Kidney (tissue), 14 donors: Measurements from ENCODE around the gene TCF7. TPM values are rescaled to one million over a fixed set of nuclear protein-coding genes. Genes with fewer than 3 reads are reported as not detected.

Experiments
- DNase-seq, 5 donors: peaks; one replicate each; pipeline ENCODE4 v3.0.0-alpha.2; 2013 to 2020
- FAIRE-seq: peaks from 2 replicates; lab custom pipeline; 2012; peaks lifted over from hg19 to GRCh38; lab: Jason Lieb, UNC
- H3K27ac ChIP-seq, 2 donors: one replicate each; pipeline ENCODE4 v1.7.0; 2013; ENCODE audit warnings: low read depth in 2 of 2, low read length in 2 of 2, inconsistent platforms in 1 of 2
- H3K27me3 ChIP-seq: one replicate; pipeline ENCODE4 v1.7.1; 2013; ENCODE audit warnings: low read length, inconsistent platforms; ENCODE audit not compliant: control insufficient read depth, insufficient read depth
- H3K36me3 ChIP-seq, 3 donors: one replicate each; pipeline versions ENCODE4 v1.7.0 to v1.7.1; 2013; ENCODE audit warnings: low read length in 3 of 3, control low read depth in 1 of 3, inconsistent platforms in 1 of 3; ENCODE audit not compliant: insufficient read depth in 3 of 3, control insufficient read depth in 2 of 3
- H3K4me1 ChIP-seq, 3 donors: one replicate each; pipeline versions ENCODE4 v1.7.0 to v1.7.1; 2013; ENCODE audit warnings: low read length in 3 of 3, inconsistent platforms in 1 of 3, low read depth in 1 of 3; ENCODE audit not compliant: control insufficient read depth in 2 of 3, insufficient read depth in 2 of 3
- H3K4me3 ChIP-seq, 3 donors: one replicate each; pipeline versions ENCODE4 v1.7.0 to v1.8.1; 2013; ENCODE audit warnings: low read length in 3 of 3, control low read depth in 1 of 3, inconsistent platforms in 1 of 3
- H3K9ac ChIP-seq, 3 donors: one replicate each; pipeline versions ENCODE4 v1.7.0 to v1.7.1; 2013; ENCODE audit warnings: low read length in 3 of 3, control low read depth in 1 of 3, inconsistent platforms in 1 of 3
- H3K9me3 ChIP-seq, 3 donors: one replicate each; pipeline versions ENCODE4 v1.7.0 to v1.7.1; 2013; ENCODE audit warnings: low read length in 3 of 3, control low read depth in 1 of 3, inconsistent platforms in 1 of 3; ENCODE audit not compliant: control insufficient read depth in 2 of 3, insufficient read depth in 1 of 3
- intact Hi-C: fragments of 100-400 bp; cut with DNase I; formaldehyde crosslinking; loops from one replicate; pipeline ENCODE4 v1.11.1; 2022
- polyA plus RNA-seq: library from polyadenylated mRNA; stranded (reverse); fragments of 350-450 nt; fragmentation: Illumina TruSeq; extraction: RNeasy Lipid Tissue Mini Kit (QIAGEN cat#74804); gene quantifications from one replicate; pipeline ENCODE4 v1.2.3, GENCODE V29; 2014; ENCODE audit warnings: low read depth, low replicate concordance; ENCODE audit not compliant: insufficient read depth
- total RNA-seq: library from RNA; stranded (reverse); fragmentation: NEBNext Ultra II Directional; extraction: Animal tissue kit (Norgen Biotek cat#: 25700); gene quantifications from one replicate; pipeline ENCODE4 v1.2.1, GENCODE V29; 2021
- TF ChIP-seq, protein P1 (sequence below): IDR thresholded peaks from 3 replicates; pipeline ENCODE4 v1.5.1; 2012; ENCODE audit warnings: mild to moderate bottlenecking, moderate library complexity, borderline replicate concordance; ENCODE audit not compliant: insufficient read depth; ENCODE audit errors: extremely low read depth
- donor health status: control.
- donor health status: control.
- donor health status: control.
- donor health status: control.
- donor health status: control.
- donor health status: DM: yes; HTN: yes; CAD: no.
- donor health status: Normal renal cell carcinoma (clear cell type).

TCF7 gene
- total and polyA plus RNA-seq, 2 donors from 2014 or later = 1.2 to 15.6 TPM

DNA sequence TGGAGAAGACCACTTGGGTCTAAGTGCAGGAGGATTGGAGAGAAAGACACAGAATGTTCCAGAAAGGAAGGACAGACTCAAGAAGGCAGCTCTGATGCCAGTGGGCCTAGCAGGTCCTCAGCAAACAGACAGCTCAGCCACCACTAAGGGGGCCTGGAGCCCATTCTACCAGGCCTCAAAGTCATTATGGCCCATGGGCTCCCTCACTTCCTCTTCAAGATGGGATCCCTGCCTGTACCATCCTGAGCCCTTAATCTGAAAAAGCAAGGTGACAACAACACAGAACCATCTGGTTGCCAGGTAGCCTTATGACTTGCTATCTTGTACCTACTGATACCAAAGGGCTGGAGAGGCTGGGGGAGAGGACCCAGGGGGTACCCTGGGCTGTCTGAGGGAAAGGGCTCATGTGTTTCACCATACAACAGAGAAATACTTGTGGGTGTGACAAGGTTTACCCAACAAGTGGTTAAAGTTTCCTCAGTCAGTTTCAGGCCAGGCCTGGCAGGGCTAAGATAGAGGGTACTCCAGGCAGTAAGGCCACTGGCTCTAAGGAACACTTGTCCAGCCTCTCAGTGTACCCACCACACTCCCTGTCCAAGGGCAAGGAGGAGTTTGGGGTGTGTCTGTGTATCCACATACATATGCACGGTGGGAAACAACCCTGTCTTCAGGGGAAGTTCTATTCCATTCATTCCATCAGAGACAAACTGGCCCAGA, 30.7 kb downstream of the TCF7 start:
- no peak overlapping the region for H3K27ac ChIP-seq
- H3K9ac ChIP-seq = no peak overlapping the region
- H3K4me1 ChIP-seq = peaks cover 0 to 4% (median 0%) of the 10 kb centered on the region in 3 donors
- peaks cover 12 to 18% (median 15%) of the 10 kb centered on the region in 3 donors for H3K36me3 ChIP-seq
- H3K27me3 ChIP-seq = no peaks in the 10 kb centered on the region
- intact Hi-C loops = no loop called here
- FAIRE-seq = no peak
- H3K9me3 ChIP-seq = no peaks in the 10 kb centered on the region
- no peak overlapping the region for H3K4me3 ChIP-seq
- TF ChIP-seq, protein P1, sequence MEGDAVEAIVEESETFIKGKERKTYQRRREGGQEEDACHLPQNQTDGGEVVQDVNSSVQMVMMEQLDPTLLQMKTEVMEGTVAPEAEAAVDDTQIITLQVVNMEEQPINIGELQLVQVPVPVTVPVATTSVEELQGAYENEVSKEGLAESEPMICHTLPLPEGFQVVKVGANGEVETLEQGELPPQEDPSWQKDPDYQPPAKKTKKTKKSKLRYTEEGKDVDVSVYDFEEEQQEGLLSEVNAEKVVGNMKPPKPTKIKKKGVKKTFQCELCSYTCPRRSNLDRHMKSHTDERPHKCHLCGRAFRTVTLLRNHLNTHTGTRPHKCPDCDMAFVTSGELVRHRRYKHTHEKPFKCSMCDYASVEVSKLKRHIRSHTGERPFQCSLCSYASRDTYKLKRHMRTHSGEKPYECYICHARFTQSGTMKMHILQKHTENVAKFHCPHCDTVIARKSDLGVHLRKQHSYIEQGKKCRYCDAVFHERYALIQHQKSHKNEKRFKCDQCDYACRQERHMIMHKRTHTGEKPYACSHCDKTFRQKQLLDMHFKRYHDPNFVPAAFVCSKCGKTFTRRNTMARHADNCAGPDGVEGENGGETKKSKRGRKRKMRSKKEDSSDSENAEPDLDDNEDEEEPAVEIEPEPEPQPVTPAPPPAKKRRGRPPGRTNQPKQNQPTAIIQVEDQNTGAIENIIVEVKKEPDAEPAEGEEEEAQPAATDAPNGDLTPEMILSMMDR = no peak
- no peak for DNase-seq

DNA sequence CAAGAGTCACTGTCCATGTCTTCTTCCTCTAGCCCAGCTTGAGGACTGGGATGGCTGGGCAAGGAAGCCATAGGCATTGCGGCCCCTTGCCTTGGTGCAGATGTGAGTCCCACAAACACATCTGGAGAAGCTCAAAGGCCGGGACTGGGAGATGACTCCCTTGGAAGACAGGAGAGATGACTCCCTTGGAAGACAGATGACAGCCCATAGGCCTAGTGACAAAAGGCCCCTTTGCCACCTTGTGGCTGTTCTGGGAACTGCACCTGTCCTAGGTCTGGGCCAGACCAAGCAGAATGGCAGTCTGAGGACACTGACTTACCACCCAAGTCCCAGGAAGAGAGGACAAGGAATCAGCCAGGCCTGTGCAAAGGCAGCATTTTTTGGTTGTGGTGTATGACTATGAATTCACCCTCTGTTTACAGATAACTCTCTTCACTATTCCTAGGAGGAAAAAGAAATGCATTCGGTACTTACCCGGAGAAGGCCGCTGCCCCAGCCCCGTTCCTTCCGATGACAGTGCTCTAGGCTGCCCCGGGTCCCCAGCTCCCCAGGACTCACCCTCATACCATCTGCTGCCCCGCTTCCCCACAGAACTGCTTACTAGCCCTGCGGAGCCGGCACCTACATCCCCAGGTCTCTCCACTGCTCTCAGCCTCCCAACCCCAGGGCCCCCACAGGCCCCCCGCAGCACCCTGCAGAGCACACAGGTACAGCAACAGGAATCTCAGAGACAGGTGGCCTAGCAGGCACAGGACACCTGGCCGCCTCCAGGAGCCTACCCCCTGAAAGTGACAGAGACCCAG, 31.5 kb downstream of the TCF7 start:
- no peak overlapping the region for H3K27ac ChIP-seq
- H3K9me3 ChIP-seq = no peaks in the 10 kb centered on the region
- DNase-seq (peak in 4 of 5 donors; percentile 73 to 82 (median 80)), FAIRE-seq (no peak)
- peaks cover 15 to 24% (median 15%) of the 10 kb centered on the region in 3 donors for H3K36me3 ChIP-seq
- peaks cover 0 to 3% (median 0%) of the 10 kb centered on the region in 3 donors for H3K4me1 ChIP-seq
- no peak overlapping the region for H3K9ac ChIP-seq
- intact Hi-C loops = no loop called here
- no peaks in the 10 kb centered on the region for H3K27me3 ChIP-seq
- TF ChIP-seq, protein P1 = peak; percentile 95
- no peak overlapping the region for H3K4me3 ChIP-seq

DNA sequence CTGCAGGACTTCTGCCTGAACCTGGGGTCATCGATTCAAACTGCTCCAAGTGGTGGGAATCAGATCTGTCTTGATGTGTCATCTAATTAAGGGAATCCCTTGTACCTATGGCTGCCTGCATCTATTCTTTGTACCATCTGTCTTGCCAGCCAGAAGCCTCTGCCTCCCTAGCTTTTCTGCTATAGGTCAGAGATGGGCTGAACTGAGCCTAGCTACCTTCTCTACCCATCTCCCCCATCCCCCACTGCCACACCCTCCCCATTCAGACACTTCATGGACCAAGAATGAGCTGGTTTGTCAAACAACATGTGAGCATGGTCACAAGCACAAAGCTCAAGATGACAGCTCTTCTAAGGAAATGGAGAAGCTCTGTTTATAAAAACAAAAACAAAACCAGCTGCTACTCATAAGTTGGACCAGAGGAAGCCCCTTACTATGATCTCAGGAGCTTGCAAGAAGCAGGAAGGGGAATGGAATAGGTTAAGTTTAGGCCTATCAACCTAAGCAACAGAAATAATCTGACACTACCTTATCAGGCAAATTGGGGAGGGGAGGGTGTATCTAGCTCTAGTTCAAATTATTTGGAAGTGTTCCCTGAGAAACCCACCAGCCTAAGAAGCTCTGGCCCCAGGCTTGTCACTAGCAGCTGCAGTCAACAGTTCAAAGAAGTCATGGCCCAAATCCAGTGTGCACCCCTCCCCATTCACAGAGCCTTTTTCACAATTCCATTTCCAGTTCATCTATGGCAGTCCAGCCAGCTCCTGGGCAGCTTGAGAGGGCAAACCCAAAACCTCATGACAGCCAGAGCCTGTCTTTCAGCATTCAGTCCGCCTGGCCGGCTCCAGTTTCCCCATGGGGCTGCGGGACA, 32.4 kb downstream of the TCF7 start:
- no peak for FAIRE-seq
- Histone ChIP-seq H3K4me3 (no peak overlapping the region), H3K36me3 (peaks cover 16 to 31% (median 20%) of the 10 kb centered on the region in 3 donors), H3K27me3 (no peaks in the 10 kb centered on the region), H3K9me3 (no peaks in the 10 kb centered on the region), H3K9ac (no peak overlapping the region), H3K4me1 (no peaks in the 10 kb centered on the region), H3K27ac (no peak overlapping the region)
- intact Hi-C loops = no loop called here
- TF ChIP-seq, protein P1 = no peak
- DNase-seq = peak in 3 of 5 donors; percentile 7 to 27 (median 23)
